SK-N-SH treated with all-trans-retinoic acid at 6 μM for 48 hours (cell line): ENCODE data around the gene C9orf43.

ENCODE experiments used
- CREB5 ChIP-seq: fragments of 250-450 bp; sonication (Bioruptor Pico); IDR thresholded peaks from 2 replicates; pipeline ENCODE4 v1.5.1; 2020; ENCODE audit warnings: low read depth, mild to moderate bottlenecking, moderate library complexity
- CSRNP3 ChIP-seq: fragments of 250-450 bp; sonication (Bioruptor Pico); IDR thresholded peaks from 2 replicates; pipeline ENCODE4 v1.5.1; 2021; ENCODE audit warnings: mild to moderate bottlenecking, moderate library complexity
- ESRRG ChIP-seq: fragments of 250-450 bp; sonication (Bioruptor Pico); IDR thresholded peaks from 2 replicates; pipeline ENCODE4 v1.6.1; 2021; ENCODE audit warnings: mild to moderate bottlenecking
- OSR1 ChIP-seq: fragments of 250-450 bp; sonication (Bioruptor Pico); IDR thresholded peaks from 2 replicates; pipeline ENCODE4 v1.8.0; 2022; ENCODE audit warnings: moderate library complexity, mild to moderate bottlenecking, inconsistent platforms
- PATZ1 ChIP-seq: fragments of 250-450 bp; sonication (Bioruptor Pico); IDR thresholded peaks from 2 replicates; pipeline ENCODE4 v1.8.0; 2020; ENCODE audit warnings: mild to moderate bottlenecking, moderate library complexity, borderline replicate concordance
- POU6F1 ChIP-seq: fragments of 250-450 bp; sonication (Bioruptor Pico); IDR thresholded peaks from 2 replicates; pipeline ENCODE4 v1.8.0; 2021; ENCODE audit warnings: low read depth, mild to moderate bottlenecking, moderate library complexity, borderline replicate concordance
- ZFP3 ChIP-seq: fragments of 250-450 bp; sonication (Bioruptor Pico); IDR thresholded peaks from 2 replicates; pipeline ENCODE4 v1.5.0; 2020; ENCODE audit warnings: mild to moderate bottlenecking, moderate library complexity

- no peak for TF ChIP-seq ZFP3 (CRISPR knock-in tag)
- no peak for TF ChIP-seq POU6F1 (CRISPR knock-in tag)
- TF ChIP-seq PATZ1: no peak
- TF ChIP-seq ESRRG: no peak
- TF ChIP-seq CSRNP3: no peak
- TF ChIP-seq OSR1: no peak
- no peak for TF ChIP-seq CREB5 (CRISPR knock-in tag)
Measured at GRCh38 chr9:113446323-113446740, 35.8 kb downstream of the C9orf43 start.
